Measurements from ENCODE around the gene METAP1.

- TF ChIP-seq CTCF (IDR thresholded peaks at IDR 0.05) (no peak), POLR2A (IDR thresholded peaks at IDR 0.05) (no peak)
Measured at GRCh38 chr4:98994474-98995182, 893 bp upstream of the METAP1 start.

Measured in heart left ventricle (tissue), 13 donors.